Gastrocnemius medialis (tissue), 4 donors: ENCODE data around the gene POLN. TPM values are rescaled to one million over a fixed set of nuclear protein-coding genes. Genes with fewer than 3 reads are reported as not detected.
A peak's percentile ranks its signal among the peaks of the same experiment; 100 is the strongest.

Experiments
- ATAC-seq, 2 donors: fragments of 150-250 bp; one replicate each; pipeline ENCODE4 v1.9.1; 2016
- DNase-seq, 2 donors: peaks; one replicate each; pipeline ENCODE4 v3.0.0-alpha.2; 2019
- H3K27ac ChIP-seq, 4 donors: fragments of 200-600 bp; sonication (generic); 1 replicate in 1 of 4; 2 replicates in 3 of 4; pipeline ENCODE4 v1.5.1; 2016 to 2018; ENCODE audit warnings: mild to moderate bottlenecking in 2 of 4, moderate library complexity in 1 of 4
- H3K27me3 ChIP-seq, 3 donors: fragments of 200-600 bp; sonication (generic) in 2 of 3; 1 replicate in 1 of 3; 2 replicates in 2 of 3; pipeline versions ENCODE4 v1.5.1 to v1.6.0; 2016 to 2019; ENCODE audit warnings: mild to moderate bottlenecking in 1 of 3, moderate library complexity in 1 of 3
- H3K36me3 ChIP-seq, 2 donors: fragments of 200-600 bp; sonication (generic) in 1 of 2; one replicate each; pipeline ENCODE4 v1.5.1; 2017 to 2018
- H3K4me1 ChIP-seq, 2 donors: fragments of 200-600 bp; sonication (generic) in 1 of 2; one replicate each; pipeline ENCODE4 v1.5.1; 2016 to 2017; ENCODE audit warnings: mild to moderate bottlenecking in 2 of 2
- H3K4me3 ChIP-seq, 4 donors: fragments of 200-600 bp; sonication (generic) in 3 of 4; 1 replicate in 1 of 4; 2 replicates in 3 of 4; pipeline ENCODE4 v1.5.1; 2016 to 2019; ENCODE audit warnings: mild to moderate bottlenecking in 2 of 4
- H3K9me3 ChIP-seq, 3 donors: fragments of 200-600 bp; sonication (generic) in 2 of 3; 1 replicate in 1 of 3; 2 replicates in 2 of 3; pipeline ENCODE4 v1.5.1; 2016 to 2019
- CTCF ChIP-seq, 5 experiments: fragments of 450-650 bp in 3 of 5; fragments of 200-600 bp in 2 of 5; sonication (generic) in 2 of 5; IDR thresholded peaks in 4 of 5; conservative IDR thresholded peaks in 1 of 5; 1 replicate in 4 of 5; 2 replicates in 1 of 5; pipeline ENCODE4 v1.5.1; 2016 to 2019; ENCODE audit warnings: antibody characterized with exemption in 5 of 5, mild to moderate bottlenecking in 3 of 5, moderate library complexity in 3 of 5
- POLR2A ChIP-seq, 2 donors: fragments of 450-650 bp; IDR thresholded peaks; one replicate each; pipeline ENCODE4 v1.6.1; 2017; ENCODE audit warnings: antibody characterized with exemption in 2 of 2, mild to moderate bottlenecking in 2 of 2, moderate library complexity in 2 of 2
- in situ Hi-C, 4 donors: fragments of 200-750 bp; cut with MboI; loops; one replicate each; pipeline versions ENCODE4 v1.15.0 to v1.8.0; 2017; ENCODE audit warnings: low sequenced_read_pairs in 4 of 4
- intact Hi-C: fragments of 100-400 bp; cut with DNase I; formaldehyde crosslinking; loops from one replicate; pipeline ENCODE4 v1.15.1; 2023; ENCODE audit warnings: low total_unique reads
- total RNA-seq, 4 donors: library from RNA; depleted of rRNA; stranded (reverse); fragments of >200 nt; gene quantifications; one replicate each; pipeline versions ENCODE4 v1.1.0 to v1.2.3, GENCODE V29; 2016

Gene POLN
- total RNA-seq, 4 donors from 2014 or later: 0.71 to 2.0 (median 0.86) TPM; not detected in 1

- Histone ChIP-seq H3K4me1 (no peaks in the 10 kb centered on the region), H3K4me3 (no peak overlapping the region), H3K27me3 (no peaks in the 10 kb centered on the region), H3K36me3 (no peaks in the 10 kb centered on the region), H3K27ac (no peak overlapping the region), H3K9me3 (no peaks in the 10 kb centered on the region)
- DNase-seq (peak; percentile 0 to 9), ATAC-seq (no peak)
- intact Hi-C loops (no loop called here), in situ Hi-C loops (no loop called here)
- TF ChIP-seq POLR2A (IDR thresholded peaks at IDR 0.05) (no peak), CTCF (IDR thresholded peaks at IDR 0.05 in 4 of 5, conservative IDR thresholded peaks at IDR 0.05 in 1 of 5) (no peak)
Observed at GRCh38 chr4:2080429-2081300, 161.3 kb downstream of the POLN start.

GRCh38 chr4:2079926-2080325 is 162.0 kb downstream of the POLN start:
- in situ Hi-C loops (no loop called here), intact Hi-C loops (no loop called here)
- no peaks in the 10 kb centered on the region for H3K9me3 ChIP-seq
- peak in 1 of 2 donors; percentile 7 for DNase-seq
- H3K27ac ChIP-seq: no peak overlapping the region
- no peak overlapping the region for H3K4me3 ChIP-seq
- no peaks in the 10 kb centered on the region for H3K36me3 ChIP-seq
- H3K27me3 ChIP-seq: no peaks in the 10 kb centered on the region
- no peak for ATAC-seq
- H3K4me1 ChIP-seq: no peaks in the 10 kb centered on the region
- no peak for TF ChIP-seq POLR2A (IDR thresholded peaks at IDR 0.05)
- no peak for TF ChIP-seq CTCF (IDR thresholded peaks at IDR 0.05 in 4 of 5, conservative IDR thresholded peaks at IDR 0.05 in 1 of 5)

GRCh38 chr4:2079006-2079405 is 162.9 kb downstream of the POLN start:
- ATAC-seq (no peak), DNase-seq (no peak)
- H3K27ac ChIP-seq: no peak overlapping the region
- TF ChIP-seq POLR2A (IDR thresholded peaks at IDR 0.05) (no peak), CTCF (IDR thresholded peaks at IDR 0.05 in 4 of 5, conservative IDR thresholded peaks at IDR 0.05 in 1 of 5) (no peak)
- no peaks in the 10 kb centered on the region for H3K36me3 ChIP-seq
- in situ Hi-C loops (no loop called here), intact Hi-C loops (no loop called here)
- H3K4me3 ChIP-seq: no peak overlapping the region
- no peaks in the 10 kb centered on the region for H3K9me3 ChIP-seq
- no peaks in the 10 kb centered on the region for H3K4me1 ChIP-seq
- H3K27me3 ChIP-seq: no peaks in the 10 kb centered on the region

GRCh38 chr4:2078584-2078983 is 163.3 kb downstream of the POLN start:
- H3K27me3 ChIP-seq: no peaks in the 10 kb centered on the region
- no peaks in the 10 kb centered on the region for H3K36me3 ChIP-seq
- DNase-seq (no peak), ATAC-seq (no peak)
- H3K4me1 ChIP-seq: no peaks in the 10 kb centered on the region
- no peak overlapping the region for H3K4me3 ChIP-seq
- no peak overlapping the region for H3K27ac ChIP-seq
- in situ Hi-C loops (no loop called here), intact Hi-C loops (no loop called here)
- TF ChIP-seq POLR2A (IDR thresholded peaks at IDR 0.05): no peak
- no peaks in the 10 kb centered on the region for H3K9me3 ChIP-seq

- in situ Hi-C loops: no loop called here
- TF ChIP-seq CTCF (IDR thresholded peaks at IDR 0.05 in 4 of 5, conservative IDR thresholded peaks at IDR 0.05 in 1 of 5) (no peak), POLR2A (IDR thresholded peaks at IDR 0.05) (no peak)
- DNase-seq: peak in 1 of 2 donors; percentile 6
Observed at GRCh38 chr4:2077537-2078460, 164.1 kb downstream of the POLN start.

More at GRCh38 chr4:2077537-2078460, 164.1 kb downstream of the POLN start:
- Histone ChIP-seq H3K27me3 (no peaks in the 10 kb centered on the region), H3K4me1 (no peaks in the 10 kb centered on the region), H3K27ac (no peak overlapping the region), H3K36me3 (no peaks in the 10 kb centered on the region), H3K4me3 (no peak overlapping the region), H3K9me3 (no peaks in the 10 kb centered on the region)
- intact Hi-C loops: no loop called here
- no peak for ATAC-seq
